HEK293 (cell line): ENCODE measurements around the gene SORL1-AS1.

ENCODE experiments used
- IKZF3 ChIP-seq: fragments of 450-650 bp; IDR thresholded peaks from 2 replicates; pipeline ENCODE4 v1.5.0; 2018; ENCODE audit warnings: missing biosample characterization, mild to moderate bottlenecking, missing genetic modification characterization, moderate library complexity
- KLF10 ChIP-seq: fragments of 450-650 bp; IDR thresholded peaks from 2 replicates; pipeline ENCODE4 v1.5.1; 2018; ENCODE audit warnings: missing biosample characterization, mild to moderate bottlenecking, missing genetic modification characterization
- KLF17 ChIP-seq: fragments of 450-650 bp; formaldehyde crosslinking; IDR thresholded peaks from 2 replicates; pipeline ENCODE4 v1.5.1; 2016; ENCODE audit warnings: missing biosample characterization, missing genetic modification characterization
- KLF7 ChIP-seq: fragments of 450-650 bp; formaldehyde crosslinking; IDR thresholded peaks from 2 replicates; pipeline ENCODE4 v1.5.1; 2016; ENCODE audit warnings: missing biosample characterization, missing genetic modification characterization, borderline replicate concordance
- MZF1 ChIP-seq: fragments of 450-650 bp; formaldehyde crosslinking; IDR thresholded peaks from 2 replicates; pipeline ENCODE4 v1.5.1; 2017; ENCODE audit warnings: missing biosample characterization, missing genetic modification characterization, borderline replicate concordance
- OSR2 ChIP-seq: fragments of 450-650 bp; formaldehyde crosslinking; IDR thresholded peaks from 2 replicates; pipeline ENCODE4 v1.5.1; 2016; ENCODE audit warnings: missing biosample characterization, missing genetic modification characterization
- PBX3 ChIP-seq: sonication (generic); formaldehyde crosslinking; IDR thresholded peaks from 2 replicates; pipeline ENCODE4 v1.8.1; 2022; ENCODE audit warnings: mild to moderate bottlenecking, moderate library complexity, missing genetic modification reagents
- TCF7L2 ChIP-seq: IDR thresholded peaks from 2 replicates; pipeline ENCODE4 v1.6.1; 2011; ENCODE audit warnings: low read depth, mild to moderate bottlenecking, inconsistent platforms, low read length, moderate library complexity, borderline replicate concordance
- YY1 ChIP-seq: fragments of 450-650 bp; formaldehyde crosslinking; IDR thresholded peaks from 2 replicates; pipeline ENCODE4 v1.5.1; 2018; ENCODE audit warnings: missing biosample characterization, missing genetic modification characterization
- ZBTB17 ChIP-seq: fragments of 450-650 bp; formaldehyde crosslinking; IDR thresholded peaks from 2 replicates; pipeline ENCODE4 v1.5.1; 2016; ENCODE audit warnings: missing biosample characterization, missing genetic modification characterization
- ZNF112 ChIP-seq: fragments of 450-650 bp; formaldehyde crosslinking; IDR thresholded peaks from 2 replicates; pipeline ENCODE4 v1.5.0; 2017; ENCODE audit warnings: missing biosample characterization, missing genetic modification characterization
- ZNF155 ChIP-seq: fragments of 450-650 bp; formaldehyde crosslinking; IDR thresholded peaks from 2 replicates; pipeline ENCODE4 v1.5.1; 2016; ENCODE audit warnings: missing biosample characterization, missing genetic modification characterization
- ZNF184 ChIP-seq: fragments of 450-650 bp; IDR thresholded peaks from 2 replicates; pipeline ENCODE4 v1.5.1; 2018; ENCODE audit warnings: missing biosample characterization, mild to moderate bottlenecking, missing genetic modification characterization
- ZNF311 ChIP-seq: fragments of 450-650 bp; formaldehyde crosslinking; IDR thresholded peaks from 2 replicates; pipeline ENCODE4 v1.5.1; 2017; ENCODE audit warnings: missing biosample characterization, missing genetic modification characterization, borderline replicate concordance
- ZNF350 ChIP-seq: fragments of 450-650 bp; formaldehyde crosslinking; IDR thresholded peaks from 2 replicates; pipeline ENCODE4 v1.5.0; 2017; ENCODE audit warnings: missing biosample characterization, mild to moderate bottlenecking, missing genetic modification characterization
- ZNF366 ChIP-seq: fragments of 450-650 bp; formaldehyde crosslinking; conservative IDR thresholded peaks from 2 replicates; pipeline ENCODE4 v1.5.1; 2016; ENCODE audit warnings: missing biosample characterization, missing genetic modification characterization
- ZNF394 ChIP-seq: fragments of 450-650 bp; formaldehyde crosslinking; IDR thresholded peaks from 2 replicates; pipeline ENCODE4 v1.5.1; 2016; ENCODE audit warnings: missing biosample characterization, missing genetic modification characterization, mild to moderate bottlenecking, moderate library complexity, borderline replicate concordance
- ZNF510 ChIP-seq: fragments of 450-650 bp; formaldehyde crosslinking; IDR thresholded peaks from 2 replicates; pipeline ENCODE4 v1.5.1; 2018; ENCODE audit warnings: mild to moderate bottlenecking, missing genetic modification characterization, missing biosample characterization; ENCODE audit not compliant: insufficient replicate concordance
- ZNF548 ChIP-seq: fragments of 450-650 bp; formaldehyde crosslinking; IDR thresholded peaks from 2 replicates; pipeline ENCODE4 v1.5.1; 2016; ENCODE audit warnings: missing biosample characterization, missing genetic modification characterization
- ZNF580 ChIP-seq: fragments of 450-650 bp; formaldehyde crosslinking; IDR thresholded peaks from 2 replicates; pipeline ENCODE4 v1.5.1; 2016; ENCODE audit warnings: missing biosample characterization, missing genetic modification characterization
- ZNF707 ChIP-seq: fragments of 450-650 bp; formaldehyde crosslinking; IDR thresholded peaks from 2 replicates; pipeline ENCODE4 v1.5.1; 2016; ENCODE audit warnings: missing biosample characterization, missing genetic modification characterization
- ZNF768 ChIP-seq: fragments of 450-650 bp; formaldehyde crosslinking; IDR thresholded peaks from 2 replicates; pipeline ENCODE4 v1.5.1; 2018; ENCODE audit warnings: missing biosample characterization, mild to moderate bottlenecking, missing genetic modification characterization
- ZNF785 ChIP-seq: fragments of 450-650 bp; formaldehyde crosslinking; IDR thresholded peaks from 2 replicates; pipeline ENCODE4 v1.5.1; 2016; ENCODE audit warnings: missing biosample characterization, missing genetic modification characterization
- ZXDB ChIP-seq: fragments of 450-650 bp; formaldehyde crosslinking; IDR thresholded peaks from 2 replicates; pipeline ENCODE4 v1.5.1; 2016; ENCODE audit warnings: missing biosample characterization, missing genetic modification characterization
- TF ChIP-seq, protein P1 (sequence below): fragments of 450-650 bp; formaldehyde crosslinking; conservative IDR thresholded peaks from 2 replicates; pipeline ENCODE4 v1.5.1; 2016; ENCODE audit warnings: low read depth, missing biosample characterization, missing genetic modification characterization
- TF ChIP-seq, protein P2 (sequence below): fragments of 450-650 bp; formaldehyde crosslinking; IDR thresholded peaks from 2 replicates; pipeline ENCODE4 v1.5.1; 2016; ENCODE audit warnings: missing biosample characterization, missing genetic modification characterization
- TF ChIP-seq, protein P3 (sequence below): fragments of 450-650 bp; IDR thresholded peaks from 2 replicates; pipeline ENCODE4 v1.5.1; 2018; ENCODE audit warnings: missing biosample characterization, mild to moderate bottlenecking, missing genetic modification characterization
- TF ChIP-seq, protein P4 (sequence below): fragments of 450-650 bp; formaldehyde crosslinking; IDR thresholded peaks from 2 replicates; pipeline ENCODE4 v1.5.1; 2016; ENCODE audit warnings: missing biosample characterization, missing genetic modification characterization

SORL1-AS1 gene

DNA sequence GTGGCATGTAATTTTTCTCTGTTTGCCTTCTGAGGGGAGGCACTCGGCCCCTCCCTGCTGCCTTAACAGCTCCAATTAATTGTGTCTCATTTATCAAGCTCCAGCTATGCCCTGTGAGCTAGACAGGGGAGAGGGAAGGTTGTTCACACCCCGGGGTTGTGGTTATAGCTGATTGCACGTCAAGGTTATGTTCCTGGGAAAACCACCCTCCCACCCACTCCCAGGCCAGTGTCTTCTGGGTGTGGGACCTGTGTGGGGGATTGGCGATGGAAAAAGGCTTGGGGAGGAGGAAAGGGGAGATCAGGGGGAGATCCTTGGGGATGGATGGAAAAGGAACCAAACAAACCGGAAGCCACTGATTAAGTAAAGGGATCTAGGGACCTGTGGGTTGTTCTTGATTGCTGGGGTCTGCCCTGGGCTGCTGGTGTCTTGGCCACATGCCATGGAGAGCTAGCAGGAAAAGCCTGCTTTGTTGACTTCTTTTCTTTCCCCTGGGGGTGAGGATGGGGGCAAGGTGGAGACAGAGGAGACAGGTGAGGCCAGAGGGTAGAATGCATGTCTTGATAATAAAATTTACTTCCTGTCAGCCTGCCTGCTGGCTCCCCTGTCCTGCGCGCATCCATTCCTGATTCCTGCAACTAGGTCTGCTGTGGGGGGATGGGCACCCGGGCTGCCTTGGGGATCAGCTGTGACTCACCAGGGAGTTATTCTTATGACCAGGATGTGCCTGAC, 13.5 kb upstream of the SORL1-AS1 start (continued):
- TF ChIP-seq, protein P1, sequence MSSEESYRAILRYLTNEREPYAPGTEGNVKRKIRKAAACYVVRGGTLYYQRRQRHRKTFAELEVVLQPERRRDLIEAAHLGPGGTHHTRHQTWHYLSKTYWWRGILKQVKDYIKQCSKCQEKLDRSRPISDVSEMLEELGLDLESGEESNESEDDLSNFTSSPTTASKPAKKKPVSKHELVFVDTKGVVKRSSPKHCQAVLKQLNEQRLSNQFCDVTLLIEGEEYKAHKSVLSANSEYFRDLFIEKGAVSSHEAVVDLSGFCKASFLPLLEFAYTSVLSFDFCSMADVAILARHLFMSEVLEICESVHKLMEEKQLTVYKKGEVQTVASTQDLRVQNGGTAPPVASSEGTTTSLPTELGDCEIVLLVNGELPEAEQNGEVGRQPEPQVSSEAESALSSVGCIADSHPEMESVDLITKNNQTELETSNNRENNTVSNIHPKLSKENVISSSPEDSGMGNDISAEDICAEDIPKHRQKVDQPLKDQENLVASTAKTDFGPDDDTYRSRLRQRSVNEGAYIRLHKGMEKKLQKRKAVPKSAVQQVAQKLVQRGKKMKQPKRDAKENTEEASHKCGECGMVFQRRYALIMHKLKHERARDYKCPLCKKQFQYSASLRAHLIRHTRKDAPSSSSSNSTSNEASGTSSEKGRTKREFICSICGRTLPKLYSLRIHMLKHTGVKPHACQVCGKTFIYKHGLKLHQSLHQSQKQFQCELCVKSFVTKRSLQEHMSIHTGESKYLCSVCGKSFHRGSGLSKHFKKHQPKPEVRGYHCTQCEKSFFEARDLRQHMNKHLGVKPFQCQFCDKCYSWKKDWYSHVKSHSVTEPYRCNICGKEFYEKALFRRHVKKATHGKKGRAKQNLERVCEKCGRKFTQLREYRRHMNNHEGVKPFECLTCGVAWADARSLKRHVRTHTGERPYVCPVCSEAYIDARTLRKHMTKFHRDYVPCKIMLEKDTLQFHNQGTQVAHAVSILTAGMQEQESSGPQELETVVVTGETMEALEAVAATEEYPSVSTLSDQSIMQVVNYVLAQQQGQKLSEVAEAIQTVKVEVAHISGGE (tag by site-specific recombination): no peak
- TF ChIP-seq, protein P2, sequence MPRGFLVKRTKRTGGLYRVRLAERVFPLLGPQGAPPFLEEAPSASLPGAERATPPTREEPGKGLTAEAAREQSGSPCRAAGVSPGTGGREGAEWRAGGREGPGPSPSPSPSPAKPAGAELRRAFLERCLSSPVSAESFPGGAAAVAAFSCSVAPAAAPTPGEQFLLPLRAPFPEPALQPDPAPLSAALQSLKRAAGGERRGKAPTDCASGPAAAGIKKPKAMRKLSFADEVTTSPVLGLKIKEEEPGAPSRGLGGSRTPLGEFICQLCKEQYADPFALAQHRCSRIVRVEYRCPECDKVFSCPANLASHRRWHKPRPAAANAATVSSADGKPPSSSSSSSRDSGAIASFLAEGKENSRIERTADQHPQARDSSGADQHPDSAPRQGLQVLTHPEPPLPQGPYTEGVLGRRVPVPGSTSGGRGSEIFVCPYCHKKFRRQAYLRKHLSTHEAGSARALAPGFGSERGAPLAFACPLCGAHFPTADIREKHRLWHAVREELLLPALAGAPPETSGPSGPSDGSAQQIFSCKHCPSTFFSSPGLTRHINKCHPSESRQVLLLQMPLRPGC: no peak
- TF ChIP-seq MZF1 (tag by site-specific recombination): peak; percentile 91
- TF ChIP-seq ZNF548 (tag by site-specific recombination): no peak
- no peak for TF ChIP-seq ZNF768 (tag by site-specific recombination)
- TF ChIP-seq ZXDB (tag by site-specific recombination): no peak; the same call in none of the 2 replicates
- no peak for TF ChIP-seq ZNF155
- no peak for TF ChIP-seq TCF7L2
- no peak; the same call in none of the 2 replicates for TF ChIP-seq ZNF366 (tag by site-specific recombination)
- TF ChIP-seq, protein P3, sequence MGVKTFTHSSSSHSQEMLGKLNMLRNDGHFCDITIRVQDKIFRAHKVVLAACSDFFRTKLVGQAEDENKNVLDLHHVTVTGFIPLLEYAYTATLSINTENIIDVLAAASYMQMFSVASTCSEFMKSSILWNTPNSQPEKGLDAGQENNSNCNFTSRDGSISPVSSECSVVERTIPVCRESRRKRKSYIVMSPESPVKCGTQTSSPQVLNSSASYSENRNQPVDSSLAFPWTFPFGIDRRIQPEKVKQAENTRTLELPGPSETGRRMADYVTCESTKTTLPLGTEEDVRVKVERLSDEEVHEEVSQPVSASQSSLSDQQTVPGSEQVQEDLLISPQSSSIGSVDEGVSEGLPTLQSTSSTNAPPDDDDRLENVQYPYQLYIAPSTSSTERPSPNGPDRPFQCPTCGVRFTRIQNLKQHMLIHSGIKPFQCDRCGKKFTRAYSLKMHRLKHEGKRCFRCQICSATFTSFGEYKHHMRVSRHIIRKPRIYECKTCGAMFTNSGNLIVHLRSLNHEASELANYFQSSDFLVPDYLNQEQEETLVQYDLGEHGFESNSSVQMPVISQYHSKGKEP (tag by site-specific recombination): 0 out of 2 replicates have a peak, but pooled peaks have one; percentile 33
- no peak for TF ChIP-seq KLF10 (tag by site-specific recombination)
- no peak for TF ChIP-seq ZNF112 (tag by site-specific recombination)
- no peak; the same call in 1 of the 2 replicates for TF ChIP-seq OSR2 (tag by site-specific recombination)
- no peak for TF ChIP-seq ZNF510 (tag by site-specific recombination)
- no peak for TF ChIP-seq ZNF311 (tag by site-specific recombination)
- peak; percentile 42 for TF ChIP-seq IKZF3 (tag by site-specific recombination)
- TF ChIP-seq PBX3 (CRISPR knock-in tag): no peak
- TF ChIP-seq ZBTB17 (tag by site-specific recombination): peak; percentile 81
- TF ChIP-seq ZNF785 (tag by site-specific recombination): no peak
- no peak for TF ChIP-seq YY1 (tag by site-specific recombination)
- TF ChIP-seq ZNF707 (tag by site-specific recombination): no peak
- TF ChIP-seq, protein P4, sequence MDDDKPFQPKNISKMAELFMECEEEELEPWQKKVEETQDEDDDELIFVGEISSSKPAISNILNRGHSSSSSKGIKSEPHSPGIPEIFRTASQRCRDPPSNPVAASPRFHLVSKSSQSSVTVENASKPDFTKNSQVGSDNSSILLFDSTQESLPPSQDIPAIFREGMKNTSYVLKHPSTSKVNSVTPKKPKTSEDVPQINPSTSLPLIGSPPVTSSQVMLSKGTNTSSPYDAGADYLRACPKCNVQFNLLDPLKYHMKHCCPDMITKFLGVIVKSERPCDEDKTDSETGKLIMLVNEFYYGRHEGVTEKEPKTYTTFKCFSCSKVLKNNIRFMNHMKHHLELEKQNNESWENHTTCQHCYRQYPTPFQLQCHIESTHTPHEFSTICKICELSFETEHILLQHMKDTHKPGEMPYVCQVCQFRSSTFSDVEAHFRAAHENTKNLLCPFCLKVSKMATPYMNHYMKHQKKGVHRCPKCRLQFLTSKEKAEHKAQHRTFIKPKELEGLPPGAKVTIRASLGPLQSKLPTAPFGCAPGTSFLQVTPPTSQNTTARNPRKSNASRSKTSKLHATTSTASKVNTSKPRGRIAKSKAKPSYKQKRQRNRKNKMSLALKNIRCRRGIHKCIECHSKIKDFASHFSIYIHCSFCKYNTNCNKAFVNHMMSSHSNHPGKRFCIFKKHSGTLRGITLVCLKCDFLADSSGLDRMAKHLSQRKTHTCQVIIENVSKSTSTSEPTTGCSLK (tag by site-specific recombination): no peak
- no peak for TF ChIP-seq ZNF580
- TF ChIP-seq ZNF184 (tag by site-specific recombination): no peak
- TF ChIP-seq KLF7 (tag by site-specific recombination): no peak
- TF ChIP-seq ZNF394 (tag by site-specific recombination): peak; percentile 69; the same call in 1 of the 2 replicates
- no peak for TF ChIP-seq ZNF350
- peak; percentile 80 for TF ChIP-seq KLF17 (tag by site-specific recombination)
